ENCODE results near the gene TEX2. TPM values are rescaled to one million over a fixed set of nuclear protein-coding genes. Genes with fewer than 3 reads are reported as not detected.

Gene TEX2
- total and polyA plus RNA-seq, 2 donors (not counting 1 experiment from before 2014, with no cell fraction given) = 4.0 to 7.6 TPM

GRCh38 chr17:64185101-64185500 is 78.0 kb downstream of the TEX2 start:
- Mint-ChIP-seq H3K9me3 (ENCODE audit: insufficient read depth) (no peaks in the 10 kb centered on the region), H3K4me1 (no peaks in the 10 kb centered on the region), H3K27me3 (no peaks in the 10 kb centered on the region), H3K27ac (no peak overlapping the region), H3K4me3 (no peak overlapping the region)
- CTCF ChIA-PET = no interaction called here
- Histone ChIP-seq H3K36me3 (replicated peaks in 1 of 2; ENCODE audit: control extremely low read depth in 1 of 2, control insufficient read depth in 1 of 2, extremely low read depth in 1 of 2, insufficient read depth in 2 of 2, low read length in 1 of 2) (peaks cover 0 to 4% of the 10 kb centered on the region in 2 experiments), H2AFZ (ENCODE audit: insufficient read depth, low read depth, low read length, poor library complexity, severe bottlenecking) (no peak overlapping the region), H3K4me1 (ENCODE audit: control insufficient read depth in 2 of 2, insufficient read depth in 2 of 2, low read length in 2 of 2) (no peaks in the 10 kb centered on the region), H3K4me2 (replicated peaks; ENCODE audit: low read depth, low read length, poor library complexity, severe bottlenecking) (no peak overlapping the region), H3K27ac (ENCODE audit: low read length in 2 of 2) (no peak overlapping the region), H3K79me2 (ENCODE audit: control insufficient read depth, insufficient read depth, low read length) (no peaks in the 10 kb centered on the region), H4K20me1 (ENCODE audit: control insufficient read depth, insufficient read depth, low read length, poor library complexity, severe bottlenecking) (no peaks in the 10 kb centered on the region), H3K9me3 (ENCODE audit: control extremely low read depth in 1 of 3, control insufficient read depth in 2 of 3, insufficient read depth in 1 of 3, low read length in 2 of 3) (no peaks in the 10 kb centered on the region), H3K27me3 (replicated peaks in 1 of 4; ENCODE audit: control extremely low read depth in 1 of 4, control insufficient read depth in 3 of 4, insufficient read depth in 4 of 4, low read length in 3 of 4) (no peaks in the 10 kb centered on the region), H3K4me3 (ENCODE audit: control extremely low read depth in 1 of 5, extremely low read depth in 1 of 5, insufficient read depth in 1 of 5, low read depth in 2 of 5, low read length in 4 of 5) (no peak overlapping the region), H3K9ac (ENCODE audit: low read length) (no peak overlapping the region)
- intact Hi-C loops (cut with micrococcal nuclease) = no loop called here
- ATAC-seq (ENCODE audit: low read depth) (no peak), DNase-seq (no peak)
- WGBS (ENCODE audit: insufficient coverage) = no CpG with 5 or more reads among the region's 3 CpGs
- POLR2A ChIA-PET = no interaction called here
- TF ChIP-seq EZH2 (IDR thresholded peaks at IDR 0.05; ENCODE audit: borderline replicate concordance, insufficient read depth, low read depth, low read length, poor library complexity, severe bottlenecking) = no peak
- TF ChIP-seq CTCF (IDR thresholded peaks at IDR 0.05) = no peak

GRCh38 chr17:64183815-64184214 is 79.2 kb downstream of the TEX2 start:
- Mint-ChIP-seq H3K4me1 (no peaks in the 10 kb centered on the region), H3K9me3 (ENCODE audit: insufficient read depth) (peaks cover 3% of the 10 kb centered on the region), H3K27ac (no peak overlapping the region), H3K4me3 (no peak overlapping the region), H3K27me3 (no peaks in the 10 kb centered on the region)
- no peaks in the 10 kb centered on the region for H4K20me1 ChIP-seq (ENCODE audit: control insufficient read depth, insufficient read depth, low read length, poor library complexity, severe bottlenecking)
- no peak overlapping the region for H2AFZ ChIP-seq (ENCODE audit: insufficient read depth, low read depth, low read length, poor library complexity, severe bottlenecking)
- ChIA-PET POLR2A (no interaction called here), CTCF (no interaction called here)
- H3K79me2 ChIP-seq (ENCODE audit: control insufficient read depth, insufficient read depth, low read length) = no peaks in the 10 kb centered on the region
- TF ChIP-seq EZH2 (IDR thresholded peaks at IDR 0.05; ENCODE audit: borderline replicate concordance, insufficient read depth, low read depth, low read length, poor library complexity, severe bottlenecking) (no peak), CTCF (IDR thresholded peaks at IDR 0.05) (no peak)
- no peaks in the 10 kb centered on the region for H3K27me3 ChIP-seq (replicated peaks in 1 of 4; ENCODE audit: control extremely low read depth in 1 of 4, control insufficient read depth in 3 of 4, insufficient read depth in 4 of 4, low read length in 3 of 4)
- H3K36me3 ChIP-seq (replicated peaks in 1 of 2; ENCODE audit: control extremely low read depth in 1 of 2, control insufficient read depth in 1 of 2, extremely low read depth in 1 of 2, insufficient read depth in 2 of 2, low read length in 1 of 2) = peaks cover 0 to 2% of the 10 kb centered on the region in 2 experiments
- peaks cover 0 to 4% (median 0%) of the 10 kb centered on the region in 3 donors for H3K9me3 ChIP-seq (ENCODE audit: control extremely low read depth in 1 of 3, control insufficient read depth in 2 of 3, insufficient read depth in 1 of 3, low read length in 2 of 3)
- DNase-seq = no peak
- no peak overlapping the region for H3K27ac ChIP-seq (ENCODE audit: low read length in 2 of 2)
- H3K4me2 ChIP-seq (replicated peaks; ENCODE audit: low read depth, low read length, poor library complexity, severe bottlenecking) = no peak overlapping the region
- 95% methylated on average over 2 of the region's 4 CpGs for WGBS (ENCODE audit: insufficient coverage)
- no peaks in the 10 kb centered on the region for H3K4me1 ChIP-seq (ENCODE audit: control insufficient read depth in 2 of 2, insufficient read depth in 2 of 2, low read length in 2 of 2)
- intact Hi-C loops (cut with micrococcal nuclease) = no loop called here
- ATAC-seq (ENCODE audit: low read depth) = no peak
- H3K9ac ChIP-seq (ENCODE audit: low read length) = no peak overlapping the region
- no peak overlapping the region for H3K4me3 ChIP-seq (ENCODE audit: control extremely low read depth in 1 of 5, extremely low read depth in 1 of 5, insufficient read depth in 1 of 5, low read depth in 2 of 5, low read length in 4 of 5)
